Fibroblast of lung (primary cell): Measurements from ENCODE around the gene CLNK. TPM values are rescaled to one million over a fixed set of nuclear protein-coding genes. Genes with fewer than 3 reads are reported as not detected.

Experiments used
- DNase-seq, 2 donors: peaks; one replicate each; pipeline versions ENCODE4 v3.0.0 to v3.0.0-alpha.2; 2010; ENCODE audit warnings: low read depth in 2 of 2
- H2AFZ ChIP-seq: 2 replicates; pipeline ENCODE4 v1.5.1; 2012; ENCODE audit warnings: low read length, control low read depth, inconsistent platforms
- H3K27ac ChIP-seq: 2 replicates; pipeline ENCODE4 v1.5.1; 2011; ENCODE audit warnings: low read length, control low read depth; ENCODE audit not compliant: insufficient read depth
- H3K27me3 ChIP-seq: 2 replicates; pipeline ENCODE4 v1.5.1; 2011; ENCODE audit warnings: mild to moderate bottlenecking, low read length; ENCODE audit not compliant: control insufficient read depth, insufficient read depth
- H3K36me3 ChIP-seq: 2 replicates; pipeline ENCODE4 v1.5.1; 2011; ENCODE audit warnings: low read length; ENCODE audit not compliant: control insufficient read depth, insufficient read depth
- H3K4me1 ChIP-seq: 2 replicates; pipeline ENCODE4 v1.5.1; 2011; ENCODE audit warnings: low read length; ENCODE audit not compliant: control insufficient read depth, insufficient read depth; ENCODE audit errors: extremely low read depth
- H3K4me2 ChIP-seq: 2 replicates; pipeline ENCODE4 v1.5.1; 2011; ENCODE audit warnings: low read length, control low read depth; ENCODE audit not compliant: insufficient read depth; ENCODE audit errors: extremely low read depth
- H3K4me3 ChIP-seq, 4 experiments: fragments of 200-600 bp in 1 of 4; sonication (generic) in 1 of 4; replicated peaks in 1 of 4; 2 replicates each; pipeline ENCODE4 v1.5.1; 2011 to 2016; ENCODE audit warnings: low read length in 4 of 4, low read depth in 3 of 4, mild to moderate bottlenecking in 3 of 4, control low read depth in 2 of 4, inconsistent platforms in 1 of 4, mixed read lengths in 1 of 4; ENCODE audit not compliant: insufficient read depth in 1 of 4; ENCODE audit errors: control extremely low read depth in 1 of 4
- H3K79me2 ChIP-seq: 2 replicates; pipeline ENCODE4 v1.5.1; 2012; ENCODE audit warnings: mild to moderate bottlenecking, low read length, inconsistent platforms; ENCODE audit not compliant: control insufficient read depth, insufficient read depth
- H3K9ac ChIP-seq: 2 replicates; pipeline ENCODE4 v1.5.1; 2011; ENCODE audit warnings: mild to moderate bottlenecking, low read length, control low read depth; ENCODE audit not compliant: insufficient read depth
- H3K9me3 ChIP-seq: 2 replicates; pipeline ENCODE4 v1.5.1; 2012; ENCODE audit warnings: low read depth, low read length; ENCODE audit not compliant: control insufficient read depth, insufficient read depth
- H4K20me1 ChIP-seq: 2 replicates; pipeline ENCODE4 v1.5.1; 2011; ENCODE audit warnings: low read length; ENCODE audit not compliant: control insufficient read depth, insufficient read depth; ENCODE audit errors: extremely low read depth
- EZH2 ChIP-seq: IDR thresholded peaks from 2 replicates; pipeline ENCODE4 v1.5.1; 2012; ENCODE audit warnings: low read length, control low read depth, mild to moderate bottlenecking; ENCODE audit errors: missing control alignments
- polyA plus RNA-seq, 2 donors: library from polyadenylated mRNA; depleted of rRNA in 1 of 2; stranded (reverse) in 1 of 2; unstranded in 1 of 2; fragments of >200 nt; gene quantifications; 2 replicates each; pipeline ENCODE4 v1.2.1, GENCODE V29; 2011 to 2012; ENCODE audit warnings: missing spikeins in 1 of 2
- total RNA-seq: library from RNA; depleted of rRNA; stranded (reverse); fragments of >200 nt; gene quantifications from 2 replicates; pipeline ENCODE4 v1.2.1, GENCODE V29; 2014
- TF ChIP-seq, protein P1 (sequence below), 2 donors: IDR thresholded peaks in 1 of 2; conservative IDR thresholded peaks in 1 of 2; 1 replicate in 1 of 2; 2 replicates in 1 of 2; pipeline ENCODE4 v1.5.1; 2011 to 2012; ENCODE audit warnings: low read length in 2 of 2, control low read depth in 1 of 2, inconsistent platforms in 1 of 2, low read depth in 1 of 2, mild to moderate bottlenecking in 1 of 2

The CLNK gene
- total and polyA plus RNA-seq, 2 donors (not counting 1 experiment from before 2014, with no cell fraction given): not detected

DNA sequence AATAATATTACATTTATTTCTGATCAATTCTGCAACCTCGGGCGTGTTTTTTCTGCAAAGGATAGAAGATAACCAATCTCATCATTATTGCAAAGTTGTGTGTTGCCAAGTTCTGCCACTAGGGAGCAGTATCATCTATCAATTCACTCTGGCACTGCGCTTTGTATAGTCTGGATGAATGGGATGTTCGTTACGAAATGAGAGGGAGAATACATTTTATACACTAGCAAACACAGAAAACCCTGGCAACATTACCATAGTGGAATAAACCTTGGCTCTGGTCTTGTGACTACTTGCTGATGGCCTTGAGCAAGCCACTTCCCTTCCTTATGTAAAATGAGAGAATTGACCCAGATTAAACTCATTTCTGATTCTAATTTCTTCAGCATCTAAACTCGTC, 129.9 kb downstream of the CLNK start:
- Histone ChIP-seq H3K4me3 (no peak overlapping the region), H3K36me3 (no peaks in the 10 kb centered on the region), H3K27ac (no peak overlapping the region), H3K79me2 (no peaks in the 10 kb centered on the region), H3K27me3 (no peaks in the 10 kb centered on the region), H3K4me2 (no peak overlapping the region), H2AFZ (no peak overlapping the region), H3K9ac (no peak overlapping the region), H3K4me1 (no peaks in the 10 kb centered on the region), H4K20me1 (no peaks in the 10 kb centered on the region), H3K9me3 (no peaks in the 10 kb centered on the region)
- TF ChIP-seq, protein P1, sequence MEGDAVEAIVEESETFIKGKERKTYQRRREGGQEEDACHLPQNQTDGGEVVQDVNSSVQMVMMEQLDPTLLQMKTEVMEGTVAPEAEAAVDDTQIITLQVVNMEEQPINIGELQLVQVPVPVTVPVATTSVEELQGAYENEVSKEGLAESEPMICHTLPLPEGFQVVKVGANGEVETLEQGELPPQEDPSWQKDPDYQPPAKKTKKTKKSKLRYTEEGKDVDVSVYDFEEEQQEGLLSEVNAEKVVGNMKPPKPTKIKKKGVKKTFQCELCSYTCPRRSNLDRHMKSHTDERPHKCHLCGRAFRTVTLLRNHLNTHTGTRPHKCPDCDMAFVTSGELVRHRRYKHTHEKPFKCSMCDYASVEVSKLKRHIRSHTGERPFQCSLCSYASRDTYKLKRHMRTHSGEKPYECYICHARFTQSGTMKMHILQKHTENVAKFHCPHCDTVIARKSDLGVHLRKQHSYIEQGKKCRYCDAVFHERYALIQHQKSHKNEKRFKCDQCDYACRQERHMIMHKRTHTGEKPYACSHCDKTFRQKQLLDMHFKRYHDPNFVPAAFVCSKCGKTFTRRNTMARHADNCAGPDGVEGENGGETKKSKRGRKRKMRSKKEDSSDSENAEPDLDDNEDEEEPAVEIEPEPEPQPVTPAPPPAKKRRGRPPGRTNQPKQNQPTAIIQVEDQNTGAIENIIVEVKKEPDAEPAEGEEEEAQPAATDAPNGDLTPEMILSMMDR (conservative IDR thresholded peaks at IDR 0.05 in 1 of 2, IDR thresholded peaks at IDR 0.05 in 1 of 2; ENCODE audit: low read depth in 1 of 2, low read length in 2 of 2): peak; percentile 91
- no peak for TF ChIP-seq EZH2
- peak; percentile 40 to 81 for DNase-seq

DNA sequence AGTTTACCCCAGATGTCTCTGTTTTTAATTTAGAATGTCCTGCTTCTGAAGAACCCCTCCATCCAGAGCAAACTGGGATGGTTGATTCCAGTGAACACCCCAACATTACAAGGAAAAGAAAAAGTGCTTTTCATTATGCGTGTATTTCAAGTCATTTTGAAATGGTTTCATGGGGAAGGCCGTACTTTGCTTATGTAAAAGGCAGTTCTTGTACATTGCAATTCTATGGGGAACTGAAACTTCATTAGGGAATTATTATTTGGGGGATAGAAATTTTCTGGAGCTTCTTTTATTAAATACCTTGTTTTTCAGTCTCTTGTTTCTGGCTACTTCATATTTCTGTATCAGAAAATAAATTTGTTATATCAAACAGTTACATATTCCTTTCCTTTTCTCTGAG, 130.4 kb downstream of the CLNK start:
- Histone ChIP-seq H3K4me1 (no peaks in the 10 kb centered on the region), H3K4me2 (no peak overlapping the region), H2AFZ (no peak overlapping the region), H3K27ac (no peak overlapping the region), H4K20me1 (no peaks in the 10 kb centered on the region), H3K9me3 (no peaks in the 10 kb centered on the region), H3K4me3 (no peak overlapping the region), H3K9ac (no peak overlapping the region), H3K36me3 (no peaks in the 10 kb centered on the region), H3K79me2 (no peaks in the 10 kb centered on the region), H3K27me3 (no peaks in the 10 kb centered on the region)
- no peak for TF ChIP-seq EZH2
- TF ChIP-seq, protein P1 (conservative IDR thresholded peaks at IDR 0.05 in 1 of 2, IDR thresholded peaks at IDR 0.05 in 1 of 2; ENCODE audit: low read depth in 1 of 2, low read length in 2 of 2): no peak
- DNase-seq: no peak

DNA sequence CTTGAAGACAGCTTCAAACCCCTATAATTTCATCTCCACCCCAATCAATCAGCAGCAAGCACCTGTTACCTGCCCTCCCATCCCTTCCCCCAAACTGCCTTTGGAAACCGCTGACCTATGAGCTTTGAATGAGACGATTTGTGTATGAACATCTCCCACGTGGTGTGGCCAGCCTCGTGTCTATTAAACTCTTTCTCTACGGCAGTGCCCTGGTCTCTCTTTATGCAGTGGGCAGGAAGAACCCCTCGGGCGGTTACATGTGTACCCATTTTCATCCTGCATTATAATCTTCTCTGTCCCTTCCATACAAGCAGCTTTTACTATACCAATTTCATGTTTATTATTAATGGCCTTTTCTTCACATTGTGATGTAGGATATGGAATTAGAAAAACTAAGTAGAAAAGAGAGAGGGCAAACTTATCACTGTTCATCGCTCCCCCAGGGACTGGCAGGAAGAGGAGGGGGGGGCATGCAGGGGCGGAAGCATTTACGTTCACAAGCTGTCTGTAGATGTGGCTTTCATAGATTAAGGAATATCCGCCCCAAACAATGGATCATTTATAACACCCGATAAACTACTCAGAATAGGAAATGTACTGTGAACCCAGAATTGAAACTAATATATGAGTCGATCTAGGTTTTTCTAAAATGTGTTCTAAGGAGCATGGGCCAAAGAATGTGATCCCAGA, 131.8 kb downstream of the CLNK start:
- TF ChIP-seq, protein P1 (conservative IDR thresholded peaks at IDR 0.05 in 1 of 2, IDR thresholded peaks at IDR 0.05 in 1 of 2; ENCODE audit: low read depth in 1 of 2, low read length in 2 of 2): no peak
- no peak for TF ChIP-seq EZH2
- H3K27me3 ChIP-seq: no peaks in the 10 kb centered on the region
- H4K20me1 ChIP-seq: no peaks in the 10 kb centered on the region
- no peaks in the 10 kb centered on the region for H3K36me3 ChIP-seq
- H3K79me2 ChIP-seq: no peaks in the 10 kb centered on the region
- H3K4me1 ChIP-seq: no peaks in the 10 kb centered on the region
- H3K27ac ChIP-seq: no peak overlapping the region
- no peaks in the 10 kb centered on the region for H3K9me3 ChIP-seq
- no peak overlapping the region for H2AFZ ChIP-seq
- no peak overlapping the region for H3K4me3 ChIP-seq
- DNase-seq: no peak
- H3K4me2 ChIP-seq: no peak overlapping the region
- H3K9ac ChIP-seq: no peak overlapping the region
